HFFc6 (cell line): Measurements from ENCODE around the gene CLIC6. TPM values are rescaled to one million over a fixed set of nuclear protein-coding genes. Genes with fewer than 3 reads are reported as not detected.

Experiments used
- DNase-seq: peaks from one replicate; pipeline ENCODE4 v3.0.0-alpha.2; 2018
- H3K27ac Mint-ChIP-seq: 2 replicates; pipeline ENCODE4 v1.8.0; 2020; ENCODE audit warnings: mild to moderate bottlenecking, mixed read lengths
- H3K27me3 Mint-ChIP-seq: 2 replicates; pipeline ENCODE4 v1.8.0; 2021; ENCODE audit warnings: mild to moderate bottlenecking, moderate library complexity, mixed read lengths; ENCODE audit not compliant: insufficient read depth
- H3K36me3 Mint-ChIP-seq: 2 replicates; pipeline ENCODE4 v1.8.0; 2021; ENCODE audit warnings: low read depth, mixed read lengths
- H3K4me1 Mint-ChIP-seq: 2 replicates; pipeline ENCODE4 v1.8.0; 2020; ENCODE audit warnings: low read depth, mixed read lengths
- H3K4me3 Mint-ChIP-seq: 2 replicates; pipeline ENCODE4 v1.8.0; 2020; ENCODE audit warnings: mild to moderate bottlenecking, moderate library complexity, mixed read lengths
- H3K9me3 Mint-ChIP-seq: 2 replicates; pipeline ENCODE4 v1.8.0; 2020; ENCODE audit warnings: mild to moderate bottlenecking, mixed read lengths
- total RNA-seq, 6 experiments: library from RNA; stranded (reverse); fragmentation: NEBNext Ultra II Directional; extraction: Animal tissue kit (Norgen Biotek cat#: 25700); gene quantifications; 2 replicates in 1 of 6; 3 replicates in 5 of 6; pipeline ENCODE4 v1.2.3, GENCODE V29; 2021
- TF ChIP-seq, protein P1 (sequence below): fragments of 200-600 bp; sonication (generic); IDR thresholded peaks from 2 replicates; pipeline ENCODE4 v1.5.0; 2021; ENCODE audit warnings: antibody characterized with exemption, mild to moderate bottlenecking

Gene CLIC6
- total RNA-seq, 6 experiments from 2014 or later = not detected

- Mint-ChIP-seq H3K4me1 (peaks cover 22% of the 10 kb centered on the region), H3K9me3 (0 out of 2 replicates have a peak, but pooled peaks cover 6% of the 10 kb centered on the region), H3K27ac (no peak overlapping the region), H3K36me3 (no peaks in the 10 kb centered on the region), H3K4me3 (no peak overlapping the region), H3K27me3 (peaks cover 25% of the 10 kb centered on the region)
- TF ChIP-seq, protein P1, sequence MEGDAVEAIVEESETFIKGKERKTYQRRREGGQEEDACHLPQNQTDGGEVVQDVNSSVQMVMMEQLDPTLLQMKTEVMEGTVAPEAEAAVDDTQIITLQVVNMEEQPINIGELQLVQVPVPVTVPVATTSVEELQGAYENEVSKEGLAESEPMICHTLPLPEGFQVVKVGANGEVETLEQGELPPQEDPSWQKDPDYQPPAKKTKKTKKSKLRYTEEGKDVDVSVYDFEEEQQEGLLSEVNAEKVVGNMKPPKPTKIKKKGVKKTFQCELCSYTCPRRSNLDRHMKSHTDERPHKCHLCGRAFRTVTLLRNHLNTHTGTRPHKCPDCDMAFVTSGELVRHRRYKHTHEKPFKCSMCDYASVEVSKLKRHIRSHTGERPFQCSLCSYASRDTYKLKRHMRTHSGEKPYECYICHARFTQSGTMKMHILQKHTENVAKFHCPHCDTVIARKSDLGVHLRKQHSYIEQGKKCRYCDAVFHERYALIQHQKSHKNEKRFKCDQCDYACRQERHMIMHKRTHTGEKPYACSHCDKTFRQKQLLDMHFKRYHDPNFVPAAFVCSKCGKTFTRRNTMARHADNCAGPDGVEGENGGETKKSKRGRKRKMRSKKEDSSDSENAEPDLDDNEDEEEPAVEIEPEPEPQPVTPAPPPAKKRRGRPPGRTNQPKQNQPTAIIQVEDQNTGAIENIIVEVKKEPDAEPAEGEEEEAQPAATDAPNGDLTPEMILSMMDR = no peak
- DNase-seq = no peak
These were observed 21.2 kb upstream of the CLIC6 start for GRCh38 chr21:34647555-34647954.

GRCh38 chr21:34648739-34649297, 20.0 kb upstream of the CLIC6 start:
- Mint-ChIP-seq H3K27ac (no peak overlapping the region), H3K4me3 (no peak overlapping the region), H3K27me3 (peaks cover 32% of the 10 kb centered on the region), H3K36me3 (no peaks in the 10 kb centered on the region), H3K9me3 (0 out of 2 replicates have a peak, but pooled peaks cover 6% of the 10 kb centered on the region), H3K4me1 (peaks cover 14% of the 10 kb centered on the region)
- TF ChIP-seq, protein P1 = no peak
- DNase-seq = no peak

DNA sequence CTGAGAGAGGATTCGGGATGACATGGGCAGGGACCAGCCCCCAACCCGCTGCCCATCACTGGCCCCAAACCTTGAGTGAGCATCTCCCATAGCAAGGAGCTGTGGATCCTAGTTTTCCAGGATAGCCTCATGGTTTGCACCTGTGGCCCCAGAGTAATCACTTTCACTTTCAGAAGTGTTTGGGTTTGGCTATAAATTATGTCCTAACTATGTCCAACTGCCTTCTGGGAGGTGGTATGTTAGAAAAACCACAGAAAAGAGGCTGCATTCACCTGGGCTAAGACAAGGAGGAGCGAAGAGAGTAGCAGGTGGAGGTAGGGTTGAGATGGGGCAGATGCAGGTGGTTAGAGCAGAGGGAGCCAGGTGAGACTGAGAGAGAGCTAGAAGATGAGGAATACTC, 19.4 kb upstream of the CLIC6 start:
- TF ChIP-seq, protein P1 = no peak
- Mint-ChIP-seq H3K27ac (no peak overlapping the region), H3K36me3 (no peaks in the 10 kb centered on the region), H3K4me1 (peaks cover 14% of the 10 kb centered on the region), H3K27me3 (peaks cover 33% of the 10 kb centered on the region), H3K9me3 (0 out of 2 replicates have a peak, but pooled peaks cover 6% of the 10 kb centered on the region), H3K4me3 (no peak overlapping the region)
- DNase-seq = no peak

- H3K36me3 Mint-ChIP-seq = no peaks in the 10 kb centered on the region
- DNase-seq = no peak
- TF ChIP-seq, protein P1 = no peak
- H3K4me3 Mint-ChIP-seq = no peak overlapping the region
- peaks cover 38% of the 10 kb centered on the region for H3K27me3 Mint-ChIP-seq
- H3K9me3 Mint-ChIP-seq = 0 out of 2 replicates have a peak, but pooled peaks cover 6% of the 10 kb centered on the region
- H3K27ac Mint-ChIP-seq = no peak overlapping the region
- H3K4me1 Mint-ChIP-seq = peaks cover 14% of the 10 kb centered on the region
These were observed 17.8 kb upstream of the CLIC6 start for GRCh38 chr21:34650861-34651431.

DNA sequence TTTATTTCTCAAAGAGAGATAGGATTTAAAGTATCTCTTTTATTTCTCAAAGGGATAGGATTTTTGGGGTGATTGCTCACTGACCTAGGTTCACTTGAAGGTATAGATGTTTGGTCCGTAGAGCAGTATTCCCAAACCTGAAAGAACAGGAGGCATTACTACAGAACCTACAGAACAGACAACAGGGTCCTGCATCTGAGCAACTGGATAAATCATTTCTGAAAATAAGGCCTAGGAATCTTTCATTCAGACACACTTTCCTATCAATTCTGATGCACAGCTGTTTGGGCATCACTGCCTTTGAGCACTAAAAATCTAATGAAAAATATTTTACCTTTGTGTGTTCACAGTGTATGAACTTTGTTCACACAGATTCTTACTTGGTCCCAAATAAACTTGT, 17.2 kb upstream of the CLIC6 start:
- no peaks in the 10 kb centered on the region; the same call in 1 of the 2 replicates for H3K36me3 Mint-ChIP-seq
- no peak for DNase-seq
- TF ChIP-seq, protein P1 = no peak
- H3K9me3 Mint-ChIP-seq = 0 out of 2 replicates have a peak, but pooled peaks cover 6% of the 10 kb centered on the region
- no peak overlapping the region for H3K27ac Mint-ChIP-seq
- peaks cover 14% of the 10 kb centered on the region for H3K4me1 Mint-ChIP-seq
- H3K4me3 Mint-ChIP-seq = no peak overlapping the region
- H3K27me3 Mint-ChIP-seq = peaks cover 37% of the 10 kb centered on the region
